ENCODE results near the gene AFF1.
A peak's percentile ranks its signal among the peaks of the same experiment; 100 is the strongest.

Gene AFF1

GRCh38 chr4:87051121-87051713 is 116.4 kb downstream of the AFF1 start:
- Histone ChIP-seq H3K36me3 (ENCODE audit: control insufficient read depth, insufficient read depth, low read length) (peaks cover 10% of the 10 kb centered on the region), H3K4me3 (ENCODE audit: low read depth, low read length) (no peak overlapping the region), H3K9ac (ENCODE audit: low read depth, low read length) (no peak overlapping the region), H3K4me1 (ENCODE audit: control insufficient read depth, insufficient read depth, low read length) (peaks cover 11% of the 10 kb centered on the region), H3K9me3 (ENCODE audit: control insufficient read depth, insufficient read depth, low read length) (no peaks in the 10 kb centered on the region), H3K27me3 (ENCODE audit: control insufficient read depth, insufficient read depth, low read length) (no peaks in the 10 kb centered on the region)

GRCh38 chr4:87052615-87053014 is 117.8 kb downstream of the AFF1 start:
- H3K9me3 ChIP-seq (ENCODE audit: control insufficient read depth, insufficient read depth, low read length), result no peaks in the 10 kb centered on the region
- no peaks in the 10 kb centered on the region for H3K36me3 ChIP-seq (ENCODE audit: control insufficient read depth, insufficient read depth, low read length)
- peaks cover 15% of the 10 kb centered on the region for H3K4me1 ChIP-seq (ENCODE audit: control insufficient read depth, insufficient read depth, low read length)
- H3K4me3 ChIP-seq (ENCODE audit: low read depth, low read length), result no peak overlapping the region
- no peaks in the 10 kb centered on the region for H3K27me3 ChIP-seq (ENCODE audit: control insufficient read depth, insufficient read depth, low read length)
- H3K9ac ChIP-seq (ENCODE audit: low read depth, low read length), result no peak overlapping the region

DNA sequence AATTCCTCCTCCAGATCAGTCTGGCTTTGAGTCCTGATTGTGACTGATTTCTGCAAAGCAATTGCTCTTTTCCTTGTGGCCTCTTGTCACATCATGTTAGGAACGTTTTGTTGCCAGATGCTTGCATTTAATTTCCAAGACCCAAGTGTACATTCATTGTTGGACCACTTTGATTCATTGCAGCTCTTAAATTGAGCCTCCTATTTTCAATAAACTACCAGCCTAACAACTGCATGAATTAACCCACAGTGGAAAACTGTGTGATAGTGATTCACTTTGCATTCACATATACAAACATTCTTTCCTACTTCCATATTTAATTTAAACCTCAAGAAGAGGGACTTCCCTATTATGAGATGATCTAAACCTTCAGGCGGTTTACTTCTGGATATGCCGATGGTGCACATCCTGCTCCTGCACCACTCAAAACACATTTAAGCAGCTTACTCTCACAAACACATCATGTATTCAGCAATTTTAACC is 118.4 kb downstream of the AFF1 start:
- H3K4me3 ChIP-seq (ENCODE audit: low read depth, low read length), result no peak overlapping the region
- H3K36me3 ChIP-seq (ENCODE audit: control insufficient read depth, insufficient read depth, low read length), result no peaks in the 10 kb centered on the region
- H3K4me1 ChIP-seq (ENCODE audit: control insufficient read depth, insufficient read depth, low read length), result peaks cover 18% of the 10 kb centered on the region
- H3K9me3 ChIP-seq (ENCODE audit: control insufficient read depth, insufficient read depth, low read length), result no peaks in the 10 kb centered on the region
- no peaks in the 10 kb centered on the region for H3K27me3 ChIP-seq (ENCODE audit: control insufficient read depth, insufficient read depth, low read length)
- no peak overlapping the region for H3K9ac ChIP-seq (ENCODE audit: low read depth, low read length)

GRCh38 chr4:87053802-87054767 is 119.3 kb downstream of the AFF1 start:
- H3K36me3 ChIP-seq (ENCODE audit: control insufficient read depth, insufficient read depth, low read length), result no peaks in the 10 kb centered on the region
- no peak overlapping the region for H3K4me3 ChIP-seq (ENCODE audit: low read depth, low read length)
- H3K9me3 ChIP-seq (ENCODE audit: control insufficient read depth, insufficient read depth, low read length), result no peaks in the 10 kb centered on the region
- no peaks in the 10 kb centered on the region for H3K27me3 ChIP-seq (ENCODE audit: control insufficient read depth, insufficient read depth, low read length)
- H3K4me1 ChIP-seq (ENCODE audit: control insufficient read depth, insufficient read depth, low read length), result peaks cover 22% of the 10 kb centered on the region
- H3K9ac ChIP-seq (ENCODE audit: low read depth, low read length), result no peak overlapping the region

- Histone ChIP-seq H3K4me3 (ENCODE audit: low read depth, low read length) (no peak overlapping the region), H3K4me1 (ENCODE audit: control insufficient read depth, insufficient read depth, low read length) (peaks cover 22% of the 10 kb centered on the region), H3K9me3 (ENCODE audit: control insufficient read depth, insufficient read depth, low read length) (no peaks in the 10 kb centered on the region), H3K36me3 (ENCODE audit: control insufficient read depth, insufficient read depth, low read length) (no peaks in the 10 kb centered on the region), H3K9ac (ENCODE audit: low read depth, low read length) (no peak overlapping the region), H3K27me3 (ENCODE audit: control insufficient read depth, insufficient read depth, low read length) (no peaks in the 10 kb centered on the region)
These were observed 120.1 kb downstream of the AFF1 start for GRCh38 chr4:87054900-87055299.

DNA sequence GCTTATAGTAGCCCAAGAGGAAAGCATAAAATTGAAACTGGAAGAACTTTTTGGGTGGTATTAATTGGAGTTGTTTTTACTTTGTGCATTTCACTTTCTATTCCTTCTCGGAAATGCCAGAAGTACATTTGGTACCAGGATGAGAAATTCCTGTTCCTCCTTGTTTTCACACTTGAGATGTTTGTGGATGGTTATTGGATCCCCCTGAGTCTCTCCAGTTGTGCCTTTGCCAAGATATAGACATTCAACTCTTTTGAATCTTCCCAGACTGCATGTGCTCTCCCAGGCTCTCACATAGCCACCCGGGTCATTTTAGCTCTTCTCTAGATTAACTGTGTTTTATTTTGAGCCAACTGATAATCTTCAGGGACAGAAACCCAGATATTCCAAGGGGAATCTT is 120.5 kb downstream of the AFF1 start:
- Histone ChIP-seq H3K9ac (ENCODE audit: low read depth, low read length) (no peak overlapping the region), H3K4me3 (ENCODE audit: low read depth, low read length) (no peak overlapping the region), H3K9me3 (ENCODE audit: control insufficient read depth, insufficient read depth, low read length) (no peaks in the 10 kb centered on the region), H3K4me1 (ENCODE audit: control insufficient read depth, insufficient read depth, low read length) (peaks cover 22% of the 10 kb centered on the region), H3K36me3 (ENCODE audit: control insufficient read depth, insufficient read depth, low read length) (no peaks in the 10 kb centered on the region), H3K27me3 (ENCODE audit: control insufficient read depth, insufficient read depth, low read length) (no peaks in the 10 kb centered on the region)

- H3K4me3 ChIP-seq (ENCODE audit: low read depth, low read length), result no peak overlapping the region
- H3K4me1 ChIP-seq (ENCODE audit: control insufficient read depth, insufficient read depth, low read length), result peaks cover 24% of the 10 kb centered on the region
- peaks cover 2% of the 10 kb centered on the region for H3K36me3 ChIP-seq (ENCODE audit: control insufficient read depth, insufficient read depth, low read length)
- no peaks in the 10 kb centered on the region for H3K9me3 ChIP-seq (ENCODE audit: control insufficient read depth, insufficient read depth, low read length)
- no peaks in the 10 kb centered on the region for H3K27me3 ChIP-seq (ENCODE audit: control insufficient read depth, insufficient read depth, low read length)
- H3K9ac ChIP-seq (ENCODE audit: low read depth, low read length), result no peak overlapping the region
These were observed 122.1 kb downstream of the AFF1 start for GRCh38 chr4:87056881-87057280.

DNA sequence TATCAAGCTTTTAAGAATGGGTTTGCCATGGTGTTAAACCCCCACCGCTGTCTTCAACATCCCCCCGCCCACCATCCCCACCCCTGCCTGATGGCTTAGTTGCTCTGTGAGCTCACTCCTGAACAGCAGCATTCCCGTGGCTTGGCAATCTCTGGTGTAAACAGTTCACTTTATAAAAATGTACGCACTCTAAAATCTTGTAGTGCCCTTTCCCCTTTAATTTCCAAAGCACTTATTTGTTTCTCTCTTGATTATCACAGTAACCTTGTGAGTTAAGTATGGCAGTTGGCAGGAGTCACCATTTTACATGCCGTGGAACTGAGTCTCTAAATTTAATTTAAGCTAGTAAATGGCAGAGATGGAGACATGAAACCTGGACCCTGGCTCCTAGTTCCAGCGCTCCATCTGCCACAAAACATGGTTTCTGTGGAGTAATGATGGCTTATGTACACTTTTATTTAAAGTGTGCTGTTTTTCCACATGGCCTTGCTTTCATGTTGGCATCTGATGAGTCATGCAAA is 123.1 kb downstream of the AFF1 start:
- Histone ChIP-seq H3K9me3 (ENCODE audit: control insufficient read depth, insufficient read depth, low read length) (no peaks in the 10 kb centered on the region), H3K4me1 (ENCODE audit: control insufficient read depth, insufficient read depth, low read length) (peaks cover 24% of the 10 kb centered on the region), H3K36me3 (ENCODE audit: control insufficient read depth, insufficient read depth, low read length) (peaks cover 2% of the 10 kb centered on the region), H3K9ac (ENCODE audit: low read depth, low read length) (peak overlapping the region; percentile 13), H3K4me3 (ENCODE audit: low read depth, low read length) (no peak overlapping the region), H3K27me3 (ENCODE audit: control insufficient read depth, insufficient read depth, low read length) (no peaks in the 10 kb centered on the region)

DNA sequence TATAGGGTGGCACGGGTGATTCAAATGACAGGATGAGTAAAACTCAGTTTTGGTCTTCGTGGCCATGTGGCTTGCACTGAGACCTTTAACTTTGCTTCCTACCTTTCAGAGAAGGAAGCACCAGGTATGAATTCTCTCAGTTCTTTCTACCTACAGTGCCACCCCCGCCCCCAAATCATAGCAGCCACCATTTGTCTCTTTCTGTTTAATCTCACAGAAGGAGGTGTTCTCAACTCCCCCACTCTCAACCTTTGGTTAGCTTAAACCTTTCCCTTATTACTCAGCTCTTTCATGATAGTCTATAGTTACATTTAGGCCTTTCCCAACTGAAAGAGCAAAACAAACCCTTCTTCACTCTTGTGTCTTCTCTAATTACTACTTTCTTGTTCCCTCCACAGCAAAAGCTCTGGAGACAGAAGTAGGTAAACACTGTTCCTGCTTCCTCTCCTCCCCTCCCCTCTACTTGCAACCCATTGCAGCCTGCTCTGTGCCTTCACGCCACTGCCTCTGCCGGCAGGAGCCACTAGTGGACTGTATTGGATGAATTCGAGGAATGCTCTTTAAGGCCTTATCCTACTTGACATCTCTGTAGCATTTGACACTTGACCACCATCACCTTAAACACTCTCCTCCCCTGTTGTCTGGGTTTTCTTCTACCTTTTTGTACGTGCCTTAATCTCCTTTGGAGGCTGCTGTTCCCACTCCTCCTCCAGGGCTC is 123.7 kb downstream of the AFF1 start:
- Histone ChIP-seq H3K36me3 (ENCODE audit: control insufficient read depth, insufficient read depth, low read length) (peaks cover 2% of the 10 kb centered on the region), H3K27me3 (ENCODE audit: control insufficient read depth, insufficient read depth, low read length) (no peaks in the 10 kb centered on the region), H3K4me1 (ENCODE audit: control insufficient read depth, insufficient read depth, low read length) (peaks cover 20% of the 10 kb centered on the region), H3K9ac (ENCODE audit: low read depth, low read length) (peak overlapping the region; percentile 13), H3K4me3 (ENCODE audit: low read depth, low read length) (no peak overlapping the region), H3K9me3 (ENCODE audit: control insufficient read depth, insufficient read depth, low read length) (no peaks in the 10 kb centered on the region)

- Histone ChIP-seq H3K9ac (ENCODE audit: low read depth, low read length) (no peak overlapping the region), H3K36me3 (ENCODE audit: control insufficient read depth, insufficient read depth, low read length) (peaks cover 2% of the 10 kb centered on the region)
These were observed 126.1 kb downstream of the AFF1 start for GRCh38 chr4:87060957-87061356.

GRCh38 chr4:87065021-87065420 is 130.2 kb downstream of the AFF1 start:
- no peaks in the 10 kb centered on the region for H3K9me3 ChIP-seq (ENCODE audit: control insufficient read depth, insufficient read depth, low read length)
- peaks cover 10% of the 10 kb centered on the region for H3K4me1 ChIP-seq (ENCODE audit: control insufficient read depth, insufficient read depth, low read length)
- peaks cover 2% of the 10 kb centered on the region for H3K36me3 ChIP-seq (ENCODE audit: control insufficient read depth, insufficient read depth, low read length)

More at GRCh38 chr4:87060957-87061356, 126.1 kb downstream of the AFF1 start:
- no peaks in the 10 kb centered on the region for H3K27me3 ChIP-seq (ENCODE audit: control insufficient read depth, insufficient read depth, low read length)
- H3K9me3 ChIP-seq (ENCODE audit: control insufficient read depth, insufficient read depth, low read length), result no peaks in the 10 kb centered on the region
- peaks cover 13% of the 10 kb centered on the region for H3K4me1 ChIP-seq (ENCODE audit: control insufficient read depth, insufficient read depth, low read length)
- no peak overlapping the region for H3K4me3 ChIP-seq (ENCODE audit: low read depth, low read length)

More at GRCh38 chr4:87065021-87065420, 130.2 kb downstream of the AFF1 start:
- H3K9ac ChIP-seq (ENCODE audit: low read depth, low read length), result no peak overlapping the region
- no peaks in the 10 kb centered on the region for H3K27me3 ChIP-seq (ENCODE audit: control insufficient read depth, insufficient read depth, low read length)
- H3K4me3 ChIP-seq (ENCODE audit: low read depth, low read length), result no peak overlapping the region

Measured in iPS-15b (cell line).